HepG2 (cell line): ENCODE results near the gene KRT3.

Source experiments
- JUN ChIP-seq: sonication (generic); formaldehyde crosslinking; IDR thresholded peaks from 2 replicates; pipeline ENCODE4 v1.4.0; 2020; ENCODE audit warnings: mild to moderate bottlenecking, missing genetic modification reagents
- KDM5A ChIP-seq: fragments of 200-600 bp; sonication (generic); IDR thresholded peaks from 2 replicates; pipeline ENCODE4 v1.7.0; 2018; ENCODE audit warnings: antibody characterized with exemption, mild to moderate bottlenecking, low read length, borderline replicate concordance
- POLR2A ChIP-seq, 2 experiments: IDR thresholded peaks; 2 replicates each; pipeline ENCODE4 v1.6.1; 2011; ENCODE audit warnings: low read depth in 2 of 2, low read length in 2 of 2, mild to moderate bottlenecking in 1 of 2, moderate library complexity in 1 of 2; ENCODE audit not compliant: insufficient read depth in 1 of 2
- PRDM10 ChIP-seq: sonication (generic); formaldehyde crosslinking; IDR thresholded peaks from 2 replicates; pipeline ENCODE4 v1.4.0; 2020; ENCODE audit warnings: low read depth, missing genetic modification reagents
- ZFP37 ChIP-seq: sonication (generic); formaldehyde crosslinking; IDR thresholded peaks from 2 replicates; pipeline ENCODE4 v1.4.0; 2020; ENCODE audit warnings: missing genetic modification reagents, borderline replicate concordance
- ZNF263 ChIP-seq: sonication (generic); formaldehyde crosslinking; IDR thresholded peaks from 2 replicates; pipeline ENCODE4 v1.4.0; 2020; ENCODE audit warnings: missing genetic modification reagents

- TF ChIP-seq JUN (CRISPR knock-in tag), result no peak
- no peak for TF ChIP-seq PRDM10
- TF ChIP-seq ZFP37 (CRISPR knock-in tag), result no peak
- no peak for TF ChIP-seq POLR2A (IDR thresholded peaks at IDR 0.05; ENCODE audit: insufficient read depth in 1 of 2, low read depth in 2 of 2, low read length in 2 of 2)
- TF ChIP-seq ZNF263 (CRISPR knock-in tag), result no peak
- TF ChIP-seq KDM5A, result no peak
Observed at GRCh38 chr12:52801773-52802172, 5.9 kb upstream of the KRT3 start.
